ENCODE measurements around the gene TNFRSF1A. TPM values are rescaled to one million over a fixed set of nuclear protein-coding genes. Genes with fewer than 3 reads are reported as not detected.

The TNFRSF1A gene
- total RNA-seq, 1 experiment from 2014 or later, result 95.1 TPM

DNA sequence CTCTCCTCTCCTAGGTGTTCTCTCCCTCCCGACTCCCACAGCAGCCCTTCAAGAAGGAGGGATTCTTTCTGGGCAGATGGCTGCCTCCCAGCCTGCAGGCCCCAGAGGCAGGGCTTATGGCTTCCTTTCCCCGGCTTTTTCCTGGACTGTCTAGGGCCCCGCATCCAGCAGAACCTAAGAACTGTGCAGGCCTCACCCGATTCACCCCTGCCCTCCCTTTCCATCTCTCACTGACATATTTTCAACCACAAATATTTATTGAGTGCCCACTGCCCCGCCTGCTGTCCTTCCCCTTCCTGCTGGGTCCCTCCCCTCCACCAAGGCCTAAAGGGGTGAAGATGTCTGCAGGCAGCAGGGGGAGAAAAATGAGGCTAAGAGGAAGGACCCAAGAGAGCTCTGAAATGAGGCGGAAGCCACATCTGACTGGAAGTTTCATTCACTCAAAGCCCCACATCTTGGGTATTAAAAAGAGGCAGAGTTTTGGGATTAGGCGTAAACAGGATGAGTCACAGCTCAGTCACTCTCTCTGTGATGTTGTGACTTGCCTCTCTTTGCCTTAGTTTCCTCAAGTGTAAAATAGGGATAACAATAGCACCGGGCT, 30.6 kb upstream of the TNFRSF1A start:
- Histone ChIP-seq H3K4me3 (ENCODE audit: low read length) (peak overlapping the region; percentile 43; the same call in 1 of the 2 replicates), H3K27me3 (ENCODE audit: low read length) (no peaks in the 10 kb centered on the region), H3K9me3 (ENCODE audit: low read length) (no peaks in the 10 kb centered on the region), H3K4me1 (ENCODE audit: insufficient read depth, low read length) (peaks cover 88% of the 10 kb centered on the region), H3K9me2 (replicated peaks; ENCODE audit: low read length) (no peaks in the 10 kb centered on the region), H3K9ac (ENCODE audit: low read length) (peak overlapping the region; percentile 85), H2AFZ (ENCODE audit: low read length) (no peak overlapping the region; the same call in 1 of the 2 replicates), H3K79me2 (ENCODE audit: low read length) (0 out of 2 replicates have a peak, but pooled peaks cover 5% of the 10 kb centered on the region), H3F3A (ENCODE audit: low read length, unreplicated experiment) (peaks cover 5% of the 10 kb centered on the region), H3K27ac (ENCODE audit: low read length) (peak overlapping the region; percentile 98), H3K4me2 (ENCODE audit: low read length) (peak overlapping the region; percentile 81), H4K20me1 (ENCODE audit: low read length) (no peaks in the 10 kb centered on the region), H3K36me3 (ENCODE audit: low read depth, low read length) (no peaks in the 10 kb centered on the region)
- CTCF ChIA-PET, result interaction anchor here (0.7 to 0.9 kb wide), 2 partner anchors 37 to 49 kb away, joined by 3 read pairs; no protein-coding TSS in a partner anchor
- POLR2A ChIA-PET (ENCODE audit: unreplicated experiment), result interaction anchor here (0.6 to 1.2 kb wide), 5 partner anchors 9 to 37 kb away, joined by 3 to 7 read pairs (median 4); partner anchors contain the start of gene LTBR
- TF ChIP-seq EZH2phosphoT487 (IDR thresholded peaks at IDR 0.05; ENCODE audit: borderline replicate concordance, low read length) (no peak), CTCF (conservative IDR thresholded peaks at IDR 0.05; ENCODE audit: low read depth, low read length) (no peak), EZH2 (IDR thresholded peaks at IDR 0.05; ENCODE audit: low read length, unreplicated experiment) (no peak)
- ATAC-seq (peak; percentile 55), DNase-seq (peak; percentile 86)
- BruUV-seq (replicated peaks), result TSS peak; percentile 56
- intact Hi-C loops (cut with micrococcal nuclease), result no loop called here

- CTCF ChIA-PET, result interaction anchor here (1.0 kb wide), 3 partner anchors 35 to 39 kb away, joined by 4 to 7 read pairs (median 5); no protein-coding TSS in a partner anchor
- Histone ChIP-seq H3K9me2 (replicated peaks; ENCODE audit: low read length) (no peaks in the 10 kb centered on the region), H4K20me1 (ENCODE audit: low read length) (no peaks in the 10 kb centered on the region), H3K27ac (ENCODE audit: low read length) (peak overlapping the region; percentile 98), H3F3A (ENCODE audit: low read length, unreplicated experiment) (peaks cover 5% of the 10 kb centered on the region), H3K4me3 (ENCODE audit: low read length) (no peak overlapping the region), H3K4me2 (ENCODE audit: low read length) (peak overlapping the region; percentile 63), H3K79me2 (ENCODE audit: low read length) (0 out of 2 replicates have a peak, but pooled peaks cover 5% of the 10 kb centered on the region), H3K9me3 (ENCODE audit: low read length) (no peaks in the 10 kb centered on the region), H2AFZ (ENCODE audit: low read length) (no peak overlapping the region), H3K27me3 (ENCODE audit: low read length) (no peaks in the 10 kb centered on the region), H3K4me1 (ENCODE audit: insufficient read depth, low read length) (peaks cover 76% of the 10 kb centered on the region), H3K9ac (ENCODE audit: low read length) (peak overlapping the region; percentile 85), H3K36me3 (ENCODE audit: low read depth, low read length) (no peaks in the 10 kb centered on the region)
- TF ChIP-seq EZH2 (IDR thresholded peaks at IDR 0.05; ENCODE audit: low read length, unreplicated experiment), result no peak
- peak; percentile 47; the same call in 1 of the 2 replicates for TF ChIP-seq CTCF (conservative IDR thresholded peaks at IDR 0.05; ENCODE audit: low read depth, low read length)
- POLR2A ChIA-PET (ENCODE audit: unreplicated experiment), result interaction anchor here (0.5 to 1.2 kb wide), 6 partner anchors 26 to 161 kb away, joined by 3 to 5 read pairs (median 3); no protein-coding TSS in a partner anchor
- ATAC-seq (peak; percentile 79), DNase-seq (peak; percentile 97)
- BruUV-seq (replicated peaks), result no TSS peak
- intact Hi-C loops (cut with micrococcal nuclease), result loop anchor here (1.0 to 2.0 kb wide), 2 partner anchors 8 to 34 kb away; no protein-coding TSS in a partner anchor
Observed at GRCh38 chr12:6370994-6371754, 29.3 kb upstream of the TNFRSF1A start.
